Measurements from ENCODE around the gene GPC3.

Gene GPC3

GRCh38 chrX:133674726-133675470, 310.5 kb downstream of the GPC3 start:
- no peak for DNase-seq

GRCh38 chrX:133670383-133670782, 315.0 kb downstream of the GPC3 start:
- peak; percentile 1 for DNase-seq

- no peak for DNase-seq
These were observed 316.2 kb downstream of the GPC3 start for GRCh38 chrX:133669214-133669613.

GRCh38 chrX:133668225-133668931, 317.0 kb downstream of the GPC3 start:
- no peak for DNase-seq

- no peak for DNase-seq
These were observed 319.1 kb downstream of the GPC3 start for GRCh38 chrX:133666256-133666655.

GRCh38 chrX:133661962-133662839, 323.2 kb downstream of the GPC3 start:
- DNase-seq = no peak

GRCh38 chrX:133660281-133660680, 325.1 kb downstream of the GPC3 start:
- no peak for DNase-seq

GRCh38 chrX:133658293-133658911, 327.0 kb downstream of the GPC3 start:
- DNase-seq = no peak

GRCh38 chrX:133655275-133656265, 329.8 kb downstream of the GPC3 start:
- no peak for DNase-seq

- no peak for DNase-seq
These were observed 330.6 kb downstream of the GPC3 start for GRCh38 chrX:133654811-133655210.

- no peak for DNase-seq
These were observed 332.0 kb downstream of the GPC3 start for GRCh38 chrX:133653358-133653757.

- no peak for DNase-seq
These were observed 333.2 kb downstream of the GPC3 start for GRCh38 chrX:133652185-133652584.

- no peak for DNase-seq
These were observed 335.2 kb downstream of the GPC3 start for GRCh38 chrX:133650239-133650638.

GRCh38 chrX:133649651-133650050, 335.7 kb downstream of the GPC3 start:
- no peak for DNase-seq

GRCh38 chrX:133648594-133648993, 336.8 kb downstream of the GPC3 start:
- DNase-seq = no peak

- DNase-seq = no peak
These were observed 338.7 kb downstream of the GPC3 start for GRCh38 chrX:133646719-133647116.

- DNase-seq = no peak
These were observed 339.2 kb downstream of the GPC3 start for GRCh38 chrX:133645977-133646718.

GRCh38 chrX:133645256-133645655, 340.1 kb downstream of the GPC3 start:
- DNase-seq = no peak

- no peak for DNase-seq
These were observed 345.0 kb downstream of the GPC3 start for GRCh38 chrX:133640161-133641015.

GRCh38 chrX:133639726-133640125, 345.7 kb downstream of the GPC3 start:
- DNase-seq = no peak

All from EL (cell line).